Measurements from ENCODE around the gene MED10. TPM values are rescaled to one million over a fixed set of nuclear protein-coding genes. Genes with fewer than 3 reads are reported as not detected.

The MED10 gene
- total RNA-seq, 1 experiment from 2014 or later = 81.8 TPM

DNA sequence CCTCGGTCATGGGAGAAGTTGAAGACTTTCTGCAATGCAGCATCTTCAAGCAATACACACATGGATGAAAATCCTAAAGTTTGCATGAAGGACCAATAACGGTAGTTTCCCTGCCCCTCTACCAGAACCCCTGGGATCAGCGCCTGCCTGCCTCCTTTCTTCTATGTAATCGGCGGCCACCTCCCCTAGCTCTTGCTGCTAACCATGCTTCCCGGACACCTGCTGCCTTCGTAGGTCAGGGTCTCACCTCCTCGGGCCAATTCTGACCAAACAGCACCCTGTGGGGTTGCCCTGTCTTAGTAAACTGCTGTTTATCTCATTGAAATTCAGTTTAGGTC, 388 bp upstream of the MED10 start:
- TSS peak; percentile 72 for BruUV-seq (replicated peaks)

DNA sequence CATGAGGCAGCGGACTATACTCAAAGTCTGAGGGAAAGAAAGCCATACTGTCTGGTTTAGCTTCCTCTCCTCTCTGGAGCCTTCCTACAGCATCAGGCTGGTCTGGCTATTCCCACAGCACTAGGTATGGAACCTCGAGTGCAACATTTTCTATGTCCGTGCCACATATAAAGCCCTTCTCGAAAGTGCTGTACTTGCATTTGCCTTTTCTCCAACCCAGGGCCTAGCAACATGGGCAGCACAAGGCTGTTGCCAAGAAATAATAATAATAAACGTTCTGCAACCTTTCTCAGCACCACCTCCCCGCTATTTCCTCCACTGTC, 804 bp downstream of the MED10 start:
- ChIA-PET POLR2A (ENCODE audit: unreplicated experiment) (no interaction called here), CTCF (no interaction called here)
- H3K27ac ChIP-seq = no peak overlapping the region

More for the DNA sequence above, 388 bp upstream of the MED10 start:
- H3K9me2 ChIP-seq (ENCODE audit: insufficient read depth) = 0 out of 2 replicates have a peak, but pooled peaks cover 3% of the 10 kb centered on the region
- peaks cover 22% of the 10 kb centered on the region for H3K4me1 ChIP-seq (replicated peaks; ENCODE audit: insufficient read depth)
- no peaks in the 10 kb centered on the region for H3K27me3 ChIP-seq (ENCODE audit: insufficient read depth, low read depth)
- H4K20me1 ChIP-seq (ENCODE audit: insufficient read depth) = peaks cover 39% of the 10 kb centered on the region
- peak overlapping the region; percentile 93 for H3K4me3 ChIP-seq
- H3K27ac ChIP-seq = no peak overlapping the region
- CTCF ChIA-PET = interaction anchor here (0.7 kb wide), 1 partner anchor 10 kb away, joined by 10 read pairs; no protein-coding TSS in a partner anchor
- H3K79me2 ChIP-seq (ENCODE audit: low read depth) = peaks cover 42% of the 10 kb centered on the region
- H2AFZ ChIP-seq = peak overlapping the region; percentile 97
- no peak for DNase-seq
- POLR2A ChIA-PET (ENCODE audit: unreplicated experiment) = interaction anchor here (0.6 to 0.7 kb wide), 3 partner anchors 240 to 1085 kb away, joined by 3 to 4 read pairs (median 3); no protein-coding TSS in a partner anchor
- intact Hi-C loops (cut with micrococcal nuclease; ENCODE audit: unreplicated experiment) = loop anchor here (1.0 to 5.0 kb wide), 4 partner anchors 255 to 956 kb away; partner anchors contain the start of genes ICE1, NSUN2, SRD5A1 and TENT4A
- no peaks in the 10 kb centered on the region for H3K9me3 ChIP-seq (ENCODE audit: insufficient read depth, low read depth)
- peaks cover 5% of the 10 kb centered on the region; the same call in 1 of the 2 replicates for H3F3A ChIP-seq (ENCODE audit: insufficient read depth, low read depth)
- H3K4me2 ChIP-seq = peak overlapping the region; percentile 98
- peaks cover 33% of the 10 kb centered on the region for H3K36me3 ChIP-seq (ENCODE audit: low read depth)
- no peak for TF ChIP-seq EZH2 (IDR thresholded peaks at IDR 0.05; ENCODE audit: low read depth)
- TF ChIP-seq, protein P1, sequence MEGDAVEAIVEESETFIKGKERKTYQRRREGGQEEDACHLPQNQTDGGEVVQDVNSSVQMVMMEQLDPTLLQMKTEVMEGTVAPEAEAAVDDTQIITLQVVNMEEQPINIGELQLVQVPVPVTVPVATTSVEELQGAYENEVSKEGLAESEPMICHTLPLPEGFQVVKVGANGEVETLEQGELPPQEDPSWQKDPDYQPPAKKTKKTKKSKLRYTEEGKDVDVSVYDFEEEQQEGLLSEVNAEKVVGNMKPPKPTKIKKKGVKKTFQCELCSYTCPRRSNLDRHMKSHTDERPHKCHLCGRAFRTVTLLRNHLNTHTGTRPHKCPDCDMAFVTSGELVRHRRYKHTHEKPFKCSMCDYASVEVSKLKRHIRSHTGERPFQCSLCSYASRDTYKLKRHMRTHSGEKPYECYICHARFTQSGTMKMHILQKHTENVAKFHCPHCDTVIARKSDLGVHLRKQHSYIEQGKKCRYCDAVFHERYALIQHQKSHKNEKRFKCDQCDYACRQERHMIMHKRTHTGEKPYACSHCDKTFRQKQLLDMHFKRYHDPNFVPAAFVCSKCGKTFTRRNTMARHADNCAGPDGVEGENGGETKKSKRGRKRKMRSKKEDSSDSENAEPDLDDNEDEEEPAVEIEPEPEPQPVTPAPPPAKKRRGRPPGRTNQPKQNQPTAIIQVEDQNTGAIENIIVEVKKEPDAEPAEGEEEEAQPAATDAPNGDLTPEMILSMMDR (conservative IDR thresholded peaks at IDR 0.05) = no peak

DNA sequence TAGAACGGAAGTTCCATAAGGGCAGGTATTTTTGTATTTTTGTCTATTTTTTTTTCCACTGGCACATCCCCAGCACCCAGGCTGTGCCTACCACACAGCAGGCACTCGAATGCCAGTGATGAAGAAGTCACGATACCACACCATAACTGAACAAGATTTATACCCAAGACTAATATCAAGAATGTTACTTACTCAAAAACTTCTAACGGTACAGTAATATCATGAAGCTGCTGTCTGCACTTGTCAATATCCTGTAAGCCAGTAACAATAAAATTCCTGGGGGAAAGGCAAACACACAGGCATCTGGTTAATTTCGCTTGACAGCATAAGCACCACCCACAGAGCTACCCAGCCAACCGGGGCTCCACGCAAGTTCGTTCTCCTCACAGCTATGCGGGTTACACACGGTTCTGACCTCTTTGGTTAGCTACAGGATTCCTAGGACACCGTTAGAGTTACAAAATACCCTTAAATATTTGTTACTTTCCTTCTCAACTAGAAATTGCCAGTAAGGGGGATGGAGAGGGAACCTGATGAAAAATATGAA, 1.3 kb downstream of the MED10 start:
- Histone ChIP-seq H3K79me2 (ENCODE audit: low read depth) (peaks cover 42% of the 10 kb centered on the region), H3F3A (ENCODE audit: insufficient read depth, low read depth) (peaks cover 5% of the 10 kb centered on the region; the same call in 1 of the 2 replicates), H3K4me2 (peak overlapping the region; percentile 98), H3K4me3 (peak overlapping the region; percentile 93), H3K9me3 (ENCODE audit: insufficient read depth, low read depth) (no peaks in the 10 kb centered on the region), H3K27ac (no peak overlapping the region), H3K36me3 (ENCODE audit: low read depth) (peaks cover 47% of the 10 kb centered on the region), H2AFZ (no peak overlapping the region), H3K9me2 (ENCODE audit: insufficient read depth) (0 out of 2 replicates have a peak, but pooled peaks cover 3% of the 10 kb centered on the region), H3K27me3 (ENCODE audit: insufficient read depth, low read depth) (no peaks in the 10 kb centered on the region), H4K20me1 (ENCODE audit: insufficient read depth) (peaks cover 49% of the 10 kb centered on the region), H3K4me1 (replicated peaks; ENCODE audit: insufficient read depth) (peaks cover 18% of the 10 kb centered on the region)
- ChIA-PET POLR2A (ENCODE audit: unreplicated experiment) (no interaction called here), CTCF (no interaction called here)
- no peak for DNase-seq
- intact Hi-C loops (cut with micrococcal nuclease; ENCODE audit: unreplicated experiment) = loop anchor here (5.0 kb wide), 1 partner anchor 955 kb away; the partner anchor contains the start of gene ICE1
- TF ChIP-seq EZH2 (IDR thresholded peaks at IDR 0.05; ENCODE audit: low read depth) = no peak
- TF ChIP-seq, protein P1 (conservative IDR thresholded peaks at IDR 0.05) = no peak
- no TSS peak for BruUV-seq (replicated peaks)

More for the DNA sequence above, 804 bp downstream of the MED10 start:
- Histone ChIP-seq H2AFZ (peak overlapping the region; percentile 97), H3K4me2 (peak overlapping the region; percentile 98), H3K36me3 (ENCODE audit: low read depth) (peaks cover 45% of the 10 kb centered on the region), H3F3A (ENCODE audit: insufficient read depth, low read depth) (peaks cover 5% of the 10 kb centered on the region; the same call in 1 of the 2 replicates), H3K9me3 (ENCODE audit: insufficient read depth, low read depth) (no peaks in the 10 kb centered on the region), H3K4me1 (replicated peaks; ENCODE audit: insufficient read depth) (peaks cover 18% of the 10 kb centered on the region), H3K9me2 (ENCODE audit: insufficient read depth) (0 out of 2 replicates have a peak, but pooled peaks cover 3% of the 10 kb centered on the region), H3K27me3 (ENCODE audit: insufficient read depth, low read depth) (no peaks in the 10 kb centered on the region), H3K4me3 (peak overlapping the region; percentile 93), H3K79me2 (ENCODE audit: low read depth) (peaks cover 42% of the 10 kb centered on the region), H4K20me1 (ENCODE audit: insufficient read depth) (peaks cover 49% of the 10 kb centered on the region)
- DNase-seq = no peak
- intact Hi-C loops (cut with micrococcal nuclease; ENCODE audit: unreplicated experiment) = loop anchor here (5.0 kb wide), 1 partner anchor 955 kb away; the partner anchor contains the start of gene ICE1
- no TSS peak for BruUV-seq (replicated peaks)
- TF ChIP-seq, protein P1 (conservative IDR thresholded peaks at IDR 0.05) = no peak
- TF ChIP-seq EZH2 (IDR thresholded peaks at IDR 0.05; ENCODE audit: low read depth) = no peak

All from PC-9 (cell line).